GOT3 (cell line): ENCODE measurements around the gene CDH8.

ENCODE experiments used
- DNase-seq: peaks from one replicate; lab custom pipeline; 2025; ENCODE audit warnings: mixed read lengths; lab: John Stamatoyannopoulos, UW

CDH8 gene

DNA sequence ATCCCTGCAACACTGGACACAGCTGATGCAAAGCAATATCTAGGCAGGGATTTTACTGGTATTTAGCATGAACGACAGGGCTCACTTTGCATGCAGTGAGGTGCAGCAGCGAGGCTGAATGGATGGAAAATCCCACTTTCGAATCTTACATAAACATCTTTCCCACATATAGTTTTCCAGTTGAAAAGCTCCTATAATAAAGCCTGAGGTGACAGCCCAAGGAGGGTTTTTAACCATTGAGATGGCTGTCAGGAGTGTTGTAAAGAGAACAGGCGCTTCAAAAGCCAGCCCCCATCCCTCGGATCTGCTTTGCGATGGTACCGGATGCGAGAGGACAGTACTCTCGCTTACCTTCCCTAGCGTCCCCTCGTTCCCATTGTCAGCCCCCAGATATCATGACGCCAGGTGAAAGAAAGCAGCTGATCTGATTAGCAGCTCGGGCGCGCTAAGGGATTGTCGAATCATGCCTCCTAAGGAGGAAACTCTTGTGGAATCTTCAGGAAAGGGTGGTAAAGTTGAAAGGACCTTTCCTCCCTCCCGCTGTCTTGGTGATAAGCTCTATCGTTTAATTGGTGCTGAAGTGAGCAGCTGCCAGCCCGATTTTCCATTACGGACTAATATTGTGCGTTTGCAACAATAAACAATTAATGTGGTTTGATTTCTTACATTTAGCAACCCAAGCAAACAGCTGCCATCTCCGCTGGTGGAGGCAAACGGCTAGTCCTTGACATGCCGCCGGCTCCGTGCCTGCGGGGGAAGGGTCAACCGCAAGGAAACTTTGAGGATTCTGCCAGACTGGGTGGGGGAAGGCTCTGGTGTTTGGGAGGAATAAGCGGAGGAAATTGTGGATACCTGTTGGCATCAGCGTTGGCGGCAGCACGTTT lies 1.8 kb downstream of the CDH8 start:
- no peak for DNase-seq

DNA sequence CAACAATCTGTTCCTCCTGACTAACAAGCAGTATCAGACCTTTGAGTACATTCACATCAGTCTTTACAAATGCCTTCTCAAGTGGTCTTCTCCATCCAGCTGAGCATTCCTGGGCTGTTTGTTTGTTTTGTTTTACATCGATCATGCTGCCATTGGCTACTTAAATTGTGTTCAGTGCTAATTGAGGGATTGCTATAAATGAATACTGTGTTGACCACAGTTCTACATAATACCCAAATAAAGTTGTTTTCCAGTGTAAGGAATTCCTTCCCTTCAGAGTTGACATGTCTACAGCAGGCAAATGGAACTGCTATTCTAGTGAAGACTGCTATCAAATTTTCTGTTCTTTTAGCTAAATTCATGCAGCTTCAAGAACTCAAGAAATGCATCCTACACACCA lies 3.2 kb downstream of the CDH8 start:
- DNase-seq = no peak

DNA sequence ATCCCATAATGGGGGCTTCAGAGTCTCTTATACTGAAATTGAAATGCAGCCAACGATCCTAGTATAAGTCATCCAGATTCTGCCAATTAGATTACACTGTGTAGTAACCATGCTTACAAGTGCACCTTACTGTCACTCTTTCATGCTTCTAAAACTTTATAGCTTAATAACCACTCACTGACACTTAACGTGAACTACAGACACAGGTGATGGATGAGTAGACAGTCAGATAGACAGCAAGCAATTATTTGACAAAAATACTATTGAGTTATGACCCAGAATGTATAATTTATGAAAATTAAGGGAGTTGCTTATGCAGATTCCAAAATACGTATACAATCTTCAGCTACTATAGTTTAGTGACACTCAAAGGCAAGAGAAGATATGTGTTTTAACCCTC lies 6.3 kb downstream of the CDH8 start:
- DNase-seq = no peak

DNA sequence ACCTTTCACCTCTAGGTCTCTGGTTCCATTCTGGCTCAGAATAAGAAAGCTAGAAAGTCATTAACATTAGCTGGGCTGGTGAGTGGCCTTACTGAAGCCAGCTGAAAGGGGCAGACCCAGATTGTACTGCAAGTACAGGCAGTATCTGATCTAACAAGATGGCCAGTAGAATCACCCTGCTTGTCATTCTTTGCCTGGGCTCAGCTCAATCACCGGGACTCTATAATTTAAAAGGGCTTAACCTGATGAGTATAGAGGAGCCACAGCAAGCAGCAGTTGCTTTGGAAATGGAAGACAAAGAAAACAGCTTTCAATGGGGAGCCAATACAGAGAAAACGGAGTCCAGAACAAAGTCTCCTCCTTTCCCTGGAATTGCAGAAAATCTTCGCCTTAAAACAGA lies 13.6 kb downstream of the CDH8 start:
- DNase-seq = no peak

DNA sequence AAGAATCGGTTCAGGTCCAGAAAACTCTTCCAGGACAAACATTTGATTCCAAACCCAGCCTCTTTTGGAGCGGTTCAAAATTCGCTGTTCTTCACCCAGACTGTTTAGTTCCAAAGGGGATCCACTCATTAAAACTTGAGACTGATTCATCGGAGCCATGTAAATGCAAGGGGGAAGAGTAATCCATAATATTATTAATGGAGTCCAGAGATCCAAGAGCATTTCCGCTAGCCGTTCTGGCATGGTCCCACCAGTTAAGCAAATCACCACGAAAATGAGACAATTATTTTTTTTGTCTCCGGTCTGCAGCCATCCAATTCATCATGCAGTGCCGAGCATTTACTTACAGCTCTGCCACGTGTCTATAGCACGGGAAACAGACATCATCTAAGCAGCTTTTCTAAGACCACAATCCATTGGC lies 15.1 kb downstream of the CDH8 start:
- DNase-seq = no peak

DNA sequence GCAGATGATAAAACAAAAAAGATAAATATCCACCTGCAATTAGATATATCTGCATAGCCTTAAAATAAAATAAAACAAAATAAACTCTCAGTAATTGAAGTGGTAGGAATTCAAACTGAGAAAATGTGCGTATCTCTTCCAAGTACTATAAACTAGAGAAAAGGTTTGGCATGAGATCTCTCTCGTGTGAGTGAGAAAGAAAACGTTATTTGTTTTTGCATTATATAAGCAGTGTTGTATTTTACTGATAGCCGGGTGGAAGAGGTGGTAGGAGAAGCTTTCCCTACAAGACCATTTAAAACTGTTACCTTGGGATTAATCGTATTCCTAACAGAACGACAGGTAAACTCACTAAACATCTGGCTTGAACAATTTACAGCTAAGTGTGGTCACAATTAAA lies 15.6 kb downstream of the CDH8 start:
- no peak for DNase-seq

DNA sequence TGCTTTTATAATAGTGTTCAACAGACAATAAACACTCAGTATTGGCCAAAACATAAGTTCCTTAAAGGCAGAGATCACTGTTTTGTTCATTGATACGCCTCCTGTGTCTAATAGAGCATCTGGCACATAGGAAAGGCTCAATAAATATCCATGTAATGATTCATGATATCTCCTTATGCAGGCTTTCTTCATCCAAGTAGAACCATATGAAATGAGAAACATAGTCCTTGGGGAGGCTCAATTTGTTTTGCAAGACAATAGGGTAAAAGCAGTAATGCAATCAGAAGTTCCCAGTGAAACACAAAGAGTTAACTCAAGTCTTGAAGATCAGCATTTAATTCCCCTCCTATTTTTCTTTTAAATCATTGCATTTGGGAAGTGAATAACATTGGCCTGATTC lies 16.4 kb downstream of the CDH8 start:
- no peak for DNase-seq

DNA sequence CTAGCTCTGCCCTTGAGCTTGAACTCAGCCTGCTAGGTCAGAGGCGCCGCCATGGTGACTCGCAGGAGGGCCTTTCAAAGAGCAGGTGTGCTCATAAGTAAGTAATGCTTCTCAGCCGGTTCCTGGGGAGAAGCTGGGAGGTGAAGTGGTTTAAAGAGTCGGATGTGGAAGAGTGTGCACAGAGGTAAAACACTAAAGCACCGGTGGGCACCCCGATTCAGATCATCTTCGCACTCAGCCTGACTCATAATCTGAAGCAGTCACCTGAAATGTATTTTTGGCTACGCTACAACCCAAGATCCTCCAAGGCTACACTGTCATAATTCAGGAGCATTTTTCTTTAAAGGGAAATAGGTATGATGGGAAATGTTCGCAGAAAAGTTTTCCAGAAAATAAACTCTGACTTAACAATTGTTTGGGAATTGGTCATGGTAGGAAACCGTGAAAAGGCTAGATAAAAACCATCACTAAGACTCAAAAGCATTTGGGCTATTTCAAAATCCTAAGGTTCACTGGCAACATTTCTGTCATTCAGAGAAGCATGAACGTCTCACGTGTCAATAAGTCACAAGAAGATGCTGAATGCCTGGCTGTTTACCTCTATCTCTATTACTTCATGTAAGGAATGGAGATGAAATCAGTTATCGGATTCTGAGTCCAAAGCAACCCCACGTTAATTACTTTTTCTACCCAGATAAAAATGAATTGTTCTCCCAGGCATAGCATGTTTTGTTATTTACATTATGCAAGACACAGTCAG lies 17.8 kb downstream of the CDH8 start:
- DNase-seq = no peak

DNA sequence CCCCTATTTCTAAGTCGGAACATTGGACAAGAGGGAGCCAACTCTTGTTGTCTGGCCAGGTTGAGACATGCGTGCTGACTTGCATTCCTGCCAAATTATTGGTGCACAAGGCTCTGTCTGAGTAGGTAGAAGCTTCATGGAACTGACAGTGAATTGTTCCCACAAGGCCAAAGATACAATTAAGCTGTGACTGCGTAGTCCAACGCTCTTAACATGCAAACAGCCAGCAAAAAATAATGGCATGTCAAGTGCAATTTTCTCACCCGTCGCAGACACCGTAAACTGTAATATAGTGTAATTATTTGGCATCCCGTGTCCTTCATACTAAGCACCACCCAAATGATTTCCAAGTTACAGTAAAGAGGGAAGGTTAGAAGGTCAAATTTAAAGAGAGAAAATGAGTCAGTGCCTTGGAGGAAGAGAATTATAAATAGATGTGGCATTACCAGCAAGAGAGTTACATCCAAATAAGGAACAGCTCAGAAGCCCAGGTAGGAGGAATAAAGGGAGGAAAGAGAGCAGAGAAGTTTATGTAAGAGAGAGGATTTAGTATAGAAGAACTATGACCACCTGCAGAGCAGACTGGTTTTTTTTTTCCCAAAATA lies 21.8 kb downstream of the CDH8 start:
- DNase-seq = no peak

DNA sequence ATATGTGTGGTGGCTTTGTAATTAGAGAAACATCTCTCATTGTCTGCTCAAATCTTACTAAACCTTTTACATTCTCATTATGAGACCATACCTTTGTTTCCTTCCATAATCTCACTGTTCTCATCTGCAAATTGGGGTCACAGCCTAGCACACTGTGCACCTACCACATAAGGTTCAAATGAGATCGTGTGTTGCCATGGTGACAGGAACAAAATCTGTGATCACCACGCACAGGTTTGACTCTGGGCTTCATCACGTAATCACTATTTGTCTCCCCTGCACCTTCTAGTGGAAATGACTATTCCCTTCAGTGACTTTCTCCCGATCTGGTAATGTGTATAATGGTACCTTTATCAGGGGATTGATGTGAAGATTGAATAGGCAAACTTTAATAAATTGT lies 26.1 kb downstream of the CDH8 start:
- DNase-seq = no peak

DNA sequence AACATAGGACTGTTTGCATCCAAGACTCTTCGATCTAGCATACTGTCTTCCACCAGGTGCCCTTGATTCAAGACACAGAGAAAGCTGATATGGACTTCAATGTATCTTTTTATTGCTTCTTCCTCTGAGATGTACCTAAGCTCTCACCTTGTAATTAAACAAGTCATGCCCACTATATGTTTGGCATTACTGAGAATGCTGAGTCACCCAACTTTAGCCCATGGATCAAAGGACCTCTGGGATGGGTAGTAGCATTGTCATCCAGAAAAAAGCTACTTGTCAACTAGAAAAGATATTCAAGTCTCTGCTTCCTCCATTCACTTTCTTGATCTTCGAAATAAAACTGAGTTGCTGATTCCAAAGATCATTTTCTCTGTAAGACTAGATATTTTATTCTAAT lies 37.8 kb downstream of the CDH8 start:
- DNase-seq = no peak

DNA sequence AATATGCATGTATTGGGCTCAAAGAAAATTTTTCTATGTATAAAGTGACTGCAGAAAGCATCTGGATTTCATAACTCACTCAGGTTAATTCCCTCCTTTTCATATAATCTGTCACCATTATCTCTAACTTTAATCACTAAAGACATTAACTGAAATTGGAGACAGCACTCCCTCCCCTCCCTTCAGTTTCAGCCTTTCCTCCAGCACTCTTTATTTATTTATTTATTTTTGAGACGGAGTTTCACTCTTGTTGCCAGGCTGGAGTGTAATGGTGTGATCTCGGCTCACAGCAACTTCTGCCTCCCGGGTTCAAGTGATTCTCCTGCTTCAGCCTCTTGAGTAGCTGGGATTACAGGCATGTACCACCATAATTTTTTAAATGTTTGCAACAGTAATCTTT lies 43.1 kb downstream of the CDH8 start:
- DNase-seq = no peak

DNA sequence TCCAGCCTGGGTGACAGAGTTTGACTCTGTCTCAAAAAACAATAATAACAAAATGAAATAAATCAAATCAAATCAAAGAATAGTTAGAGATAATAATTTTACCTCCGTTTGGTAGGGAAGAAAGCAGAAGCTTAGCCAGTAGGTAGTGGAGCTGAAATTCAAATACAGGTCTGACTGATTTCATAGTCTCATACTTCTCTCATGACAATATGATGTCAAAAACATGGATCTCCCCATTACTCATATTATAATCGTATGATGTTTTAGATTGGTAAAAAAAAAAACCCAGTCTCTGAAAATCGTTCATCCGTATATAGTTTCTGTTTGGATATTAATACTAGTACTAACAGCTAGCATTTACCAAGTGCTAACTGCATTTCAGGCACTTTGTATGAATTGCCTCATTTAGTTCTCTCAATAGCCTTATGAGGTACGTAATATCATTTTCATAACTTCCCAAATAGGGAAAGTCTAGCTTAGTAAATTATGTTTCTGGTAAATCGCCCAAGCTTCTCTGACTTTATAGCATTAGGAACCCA lies 48.7 kb downstream of the CDH8 start:
- DNase-seq = no peak

DNA sequence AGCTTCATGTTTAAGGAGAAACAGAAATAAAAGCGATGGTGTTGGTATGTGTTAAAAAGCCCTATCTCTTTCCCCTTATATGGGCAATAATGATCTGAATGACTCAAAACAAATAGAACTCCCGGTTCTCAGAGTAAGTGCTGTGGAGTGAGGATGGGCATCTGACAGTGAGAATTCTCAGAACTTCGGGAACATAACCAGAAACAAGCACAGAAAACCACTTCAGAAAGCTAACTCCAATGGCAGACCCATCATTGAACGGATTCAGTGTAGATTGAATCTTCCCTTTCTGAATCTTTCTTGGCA lies 67.2 kb downstream of the CDH8 start:
- no peak for DNase-seq

DNA sequence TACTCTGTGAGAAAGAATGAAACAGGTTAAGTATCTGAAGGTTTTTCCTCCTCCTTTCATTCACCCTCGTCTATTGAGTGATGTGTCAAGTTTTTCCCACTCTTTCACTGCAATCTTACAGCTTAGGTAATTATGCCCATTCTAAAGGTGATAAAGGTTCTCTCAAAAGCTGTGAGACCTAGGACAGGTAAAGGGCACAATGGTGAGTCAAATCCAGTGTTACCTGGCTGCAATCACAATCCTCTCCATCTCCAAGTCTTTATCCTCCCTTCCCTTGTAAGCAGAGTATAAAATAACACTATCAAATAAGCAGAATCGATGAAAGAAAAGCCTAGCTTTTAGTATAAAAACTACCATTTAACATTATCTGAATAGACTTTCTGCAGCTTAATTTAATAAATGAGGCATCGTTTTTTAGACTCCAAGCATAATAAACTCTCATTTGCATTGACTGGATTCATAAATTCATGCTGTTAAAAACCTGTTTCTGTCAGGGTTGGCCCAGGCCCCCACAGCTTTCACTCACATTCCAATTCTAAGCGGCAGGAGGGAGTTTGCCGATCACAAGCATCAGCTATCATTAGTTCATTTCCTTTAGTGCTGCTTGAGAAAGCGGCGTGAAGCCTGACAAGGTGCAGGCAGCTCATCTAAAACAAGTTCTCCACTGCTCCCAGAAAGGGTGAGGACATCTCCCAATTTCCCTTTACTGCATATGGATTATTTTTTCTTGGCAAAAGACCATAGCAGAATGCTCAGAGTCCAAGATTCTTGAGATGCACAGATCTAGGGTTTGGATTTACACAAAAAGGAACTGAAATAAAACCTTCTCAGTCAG lies 67.8 kb downstream of the CDH8 start:
- no peak for DNase-seq

DNA sequence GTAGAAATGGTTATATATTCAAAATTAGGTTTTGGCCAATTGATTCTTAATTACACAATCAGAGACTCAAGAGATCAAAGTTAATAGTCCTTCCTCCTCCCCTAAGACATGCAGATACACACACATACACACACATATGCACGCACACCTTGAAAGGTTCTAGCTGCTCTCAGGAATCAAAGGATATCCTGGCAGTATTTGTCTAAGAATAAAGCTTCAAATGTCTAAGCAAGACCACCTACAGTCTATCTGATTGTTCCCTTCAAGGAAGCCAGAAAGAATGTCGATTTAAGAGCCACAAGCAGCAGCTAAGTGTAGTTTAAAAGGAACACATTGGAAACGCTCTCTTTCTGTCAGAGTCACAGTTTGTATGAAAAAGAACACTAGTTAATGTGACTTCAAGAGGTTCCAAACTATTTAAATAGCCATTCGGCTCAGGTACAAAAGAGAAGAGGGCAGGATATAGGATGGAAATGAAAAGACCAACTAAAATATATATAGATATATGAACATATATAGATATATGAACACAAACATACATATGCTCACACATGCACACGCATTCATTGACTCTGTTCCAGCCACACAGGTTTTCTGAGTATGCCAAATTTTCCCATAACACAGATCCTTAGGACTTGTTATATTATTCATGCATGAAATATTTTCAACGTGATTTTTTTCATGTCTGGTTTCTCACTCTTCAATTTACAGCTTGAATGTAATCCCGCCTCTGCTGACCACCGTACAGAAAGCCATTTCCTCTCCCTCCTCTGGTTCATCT lies 79.0 kb downstream of the CDH8 start:
- DNase-seq = no peak

DNA sequence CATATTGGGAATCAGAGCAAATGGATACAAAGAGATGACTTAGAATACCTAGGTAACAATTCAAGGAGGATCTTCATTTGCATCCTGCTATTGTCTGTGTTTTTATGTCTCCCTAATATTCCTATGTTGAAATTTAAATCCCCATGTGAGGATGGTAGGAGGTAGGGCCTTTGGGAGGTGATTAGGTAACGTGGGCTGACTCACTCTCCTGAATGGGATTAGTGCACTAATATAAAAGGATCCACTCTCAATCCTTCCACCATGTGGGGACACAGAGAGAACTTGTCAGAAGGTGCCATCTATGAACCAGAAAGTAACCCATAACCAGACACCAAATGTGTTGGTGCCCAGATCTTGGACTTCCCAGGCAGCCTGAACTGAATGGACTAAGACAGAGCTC lies 83.4 kb downstream of the CDH8 start:
- DNase-seq = no peak

DNA sequence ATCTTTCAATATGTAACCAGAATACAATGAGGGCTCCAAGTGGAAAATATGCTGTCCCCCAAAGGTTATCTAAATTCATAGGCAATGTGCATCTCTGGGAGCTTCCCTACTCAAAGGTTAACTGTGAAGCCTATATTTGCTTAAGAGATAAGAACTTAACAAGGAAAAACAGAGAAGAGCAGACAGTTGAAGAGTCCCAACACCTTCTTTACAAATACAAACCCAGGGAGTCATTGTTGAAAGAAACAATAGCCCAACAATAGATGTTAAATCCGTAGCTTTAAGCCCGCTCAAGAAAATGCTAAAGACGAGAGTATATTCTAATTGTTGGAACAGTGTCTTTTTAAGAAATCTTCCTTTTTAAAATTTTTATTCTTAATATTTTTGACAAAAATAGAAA lies 87.8 kb downstream of the CDH8 start:
- no peak for DNase-seq

DNA sequence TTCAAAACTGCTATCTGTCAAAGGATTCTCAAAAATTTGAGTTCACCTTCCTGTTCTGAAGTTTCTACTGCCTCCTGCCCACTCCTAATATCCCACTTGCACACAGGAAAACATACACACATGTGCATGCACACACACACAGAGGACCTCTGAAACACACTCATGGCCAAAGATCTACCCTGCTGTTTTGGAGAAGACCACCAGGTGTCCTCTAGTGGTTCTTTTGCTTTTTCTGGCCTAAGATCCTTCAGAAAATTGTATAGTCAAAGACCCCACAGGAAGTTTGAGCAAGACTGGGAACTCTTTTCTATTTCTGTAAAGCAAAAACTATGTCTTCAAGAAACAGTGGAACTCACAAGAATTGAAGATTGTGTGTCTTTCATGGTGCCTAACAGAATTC lies 90.2 kb downstream of the CDH8 start:
- no peak for DNase-seq

DNA sequence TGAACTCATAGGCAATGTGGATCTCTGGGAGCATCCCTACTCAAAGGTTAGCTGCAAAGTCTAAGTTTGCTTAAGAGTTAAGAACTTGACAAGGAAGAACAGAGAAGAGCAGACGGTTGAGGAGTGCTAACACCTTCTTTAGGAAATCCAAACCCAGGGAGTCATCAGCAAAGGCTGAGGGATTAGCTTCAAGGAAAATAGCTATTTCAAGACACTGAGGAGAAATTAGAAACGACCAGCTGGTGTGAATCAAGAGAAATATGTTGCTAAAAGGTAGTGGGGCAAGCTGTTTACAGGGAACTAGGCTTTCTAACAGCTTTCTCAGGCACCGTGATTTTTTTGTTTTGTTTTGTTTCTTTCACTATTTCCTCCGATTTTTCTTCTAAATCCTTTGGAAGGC lies 90.7 kb downstream of the CDH8 start:
- no peak for DNase-seq

DNA sequence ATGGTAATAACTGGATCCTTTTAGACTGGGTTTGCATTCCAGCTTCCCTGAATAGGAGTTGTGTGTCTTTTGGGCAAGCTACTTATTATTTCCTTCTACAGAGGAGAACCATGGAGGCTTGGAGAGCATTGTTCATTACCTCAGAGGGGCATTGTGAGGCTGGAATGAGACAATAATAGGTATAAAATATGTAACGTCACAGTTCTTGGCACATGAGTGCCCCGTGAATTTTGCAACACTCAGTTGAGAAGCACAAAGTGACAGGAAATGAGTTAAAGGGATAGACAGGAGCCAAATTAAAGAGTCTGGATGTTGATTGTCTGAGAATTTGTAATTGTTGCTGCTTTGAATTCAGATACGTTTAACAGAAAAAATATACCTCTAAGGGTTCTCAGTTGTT lies 92.2 kb downstream of the CDH8 start:
- no peak for DNase-seq
